ENCODE measurements around the gene PRR35.

GRCh38 chr16:551210-551609 is 9.0 kb upstream of the PRR35 start:
- TF ChIP-seq CTCF (IDR thresholded peaks at IDR 0.05) (no peak), POLR2A (IDR thresholded peaks at IDR 0.05) (no peak), POLR2AphosphoS5 (IDR thresholded peaks at IDR 0.05) (no peak), EP300 (IDR thresholded peaks at IDR 0.05) (no peak)

Measured in stomach (tissue), 4 donors.